IMR-90 (cell line): ENCODE data around the gene DCUN1D2. TPM values are rescaled to one million over a fixed set of nuclear protein-coding genes. Genes with fewer than 3 reads are reported as not detected.

Experiments used
- ATAC-seq: fragments of 200-7000 bp; cut with Tn5 transposase; 2 replicates; pipeline ENCODE4 v1.9.1; 2020; ENCODE audit warnings: low read depth, mild to moderate bottlenecking, moderate library complexity
- BruUV-seq: library from RNA; stranded (reverse); fragments of 400-500 nt; replicated peaks from 2 replicates; lab custom pipeline; 2021; lab: Mats Ljungman, UMichigan
- CTCF ChIA-PET: fragments of 300-600 bp; formaldehyde crosslinking; extraction: SDS; loops from one replicate; lab custom pipeline; 2021; ENCODE audit warnings: antibody characterized with exemption; lab: Yijun Ruan, JAX
- POLR2A ChIA-PET: fragments of 300-600 bp; sonication (Branson Sonifier 250); formaldehyde crosslinking; loops from one replicate; lab custom pipeline; 2022; ENCODE audit warnings: antibody characterized with exemption; ENCODE audit not compliant: unreplicated experiment; lab: Charles Lee
- DNase-seq: peaks from one replicate; pipeline ENCODE4 v3.0.0; 2013
- H2AFZ ChIP-seq: replicated peaks from 2 replicates; pipeline ENCODE3; 2013; ENCODE audit warnings: low read length, mild to moderate bottlenecking; ENCODE audit not compliant: poor library complexity
- H2AK5ac ChIP-seq: 2 replicates; pipeline ENCODE4 v1.6.1; 2013; ENCODE audit warnings: low read depth, low read length, inconsistent platforms
- H2AK9ac ChIP-seq: replicated peaks from 2 replicates; pipeline ENCODE3; 2013; ENCODE audit warnings: mild to moderate bottlenecking, low read depth, low read length, moderate library complexity; ENCODE audit not compliant: poor library complexity
- H2BK120ac ChIP-seq: 2 replicates; pipeline ENCODE4 v1.6.1; 2013; ENCODE audit warnings: low read depth, low read length, inconsistent platforms
- H2BK15ac ChIP-seq: 3 replicates; pipeline ENCODE4 v1.6.1; 2013; ENCODE audit warnings: low read depth, low read length, inconsistent platforms
- H2BK20ac ChIP-seq: 2 replicates; pipeline ENCODE4 v1.6.1; 2013; ENCODE audit warnings: low read depth, mild to moderate bottlenecking, inconsistent platforms, low read length, moderate library complexity
- H2BK5ac ChIP-seq: 2 replicates; pipeline ENCODE4 v1.6.1; 2013; ENCODE audit warnings: mild to moderate bottlenecking, low read depth, low read length, inconsistent platforms; ENCODE audit not compliant: poor library complexity, severe bottlenecking
- H3K14ac ChIP-seq: replicated peaks from 2 replicates; pipeline ENCODE4 v1.6.1; 2013; ENCODE audit warnings: low read depth, low read length, inconsistent platforms
- H3K18ac ChIP-seq: 2 replicates; pipeline ENCODE4 v1.6.1; 2013; ENCODE audit warnings: low read depth, low read length, control low read depth
- H3K23ac ChIP-seq: 2 replicates; pipeline ENCODE4 v1.6.1; 2013; ENCODE audit warnings: low read depth, low read length, inconsistent platforms
- H3K27ac ChIP-seq: 2 replicates; pipeline ENCODE4 v1.5.1; 2013; ENCODE audit warnings: mild to moderate bottlenecking, control low read depth, low read length; ENCODE audit not compliant: insufficient read depth
- H3K27me3 ChIP-seq: 2 replicates; pipeline ENCODE4 v1.6.1; 2013; ENCODE audit warnings: low read length; ENCODE audit not compliant: control insufficient read depth, insufficient read depth
- H3K36me3 ChIP-seq: 2 replicates; pipeline ENCODE4 v1.6.1; 2013; ENCODE audit warnings: low read length, mixed read lengths; ENCODE audit not compliant: control insufficient read depth, insufficient read depth
- H3K4ac ChIP-seq: 2 replicates; pipeline ENCODE4 v1.6.1; 2013; ENCODE audit warnings: low read depth, low read length, inconsistent platforms
- H3K4me1 ChIP-seq: 2 replicates; pipeline ENCODE4 v1.6.1; 2013; ENCODE audit warnings: low read length, mixed read lengths; ENCODE audit not compliant: control insufficient read depth, insufficient read depth
- H3K4me2 ChIP-seq: 2 replicates; pipeline ENCODE4 v1.6.1; 2013; ENCODE audit warnings: low read depth, mild to moderate bottlenecking, control low read depth, low read length, moderate library complexity
- H3K4me3 ChIP-seq: 2 replicates; pipeline ENCODE4 v1.5.1; 2013; ENCODE audit warnings: low read depth, mild to moderate bottlenecking, control low read depth, low read length, moderate library complexity; ENCODE audit not compliant: insufficient read depth
- H3K56ac ChIP-seq: 2 replicates; pipeline ENCODE4 v1.6.1; 2013; ENCODE audit warnings: low read length, inconsistent platforms; ENCODE audit not compliant: insufficient read depth; ENCODE audit errors: extremely low read depth
- H3K79me1 ChIP-seq, 2 experiments: 2 replicates each; pipeline ENCODE4 v1.6.1; 2013; ENCODE audit warnings: low read length in 2 of 2, inconsistent platforms in 1 of 2, low read depth in 1 of 2
- H3K9ac ChIP-seq: 2 replicates; pipeline ENCODE4 v1.6.1; 2013; ENCODE audit warnings: low read depth, low read length, control low read depth
- H3K9me1 ChIP-seq: 2 replicates; pipeline ENCODE4 v1.6.1; 2013; ENCODE audit warnings: low read length, inconsistent platforms; ENCODE audit not compliant: insufficient read depth
- H3K9me3 ChIP-seq: 2 replicates; pipeline ENCODE4 v1.6.1; 2013; ENCODE audit warnings: low read length; ENCODE audit not compliant: control insufficient read depth, insufficient read depth
- H4K20me1 ChIP-seq: 2 replicates; pipeline ENCODE4 v1.6.1; 2013; ENCODE audit warnings: low read length, inconsistent platforms; ENCODE audit not compliant: insufficient read depth
- H4K5ac ChIP-seq: 2 replicates; pipeline ENCODE4 v1.6.1; 2013; ENCODE audit warnings: mild to moderate bottlenecking, low read depth, low read length, control low read depth
- H4K8ac ChIP-seq, 2 experiments: 2 replicates each; pipeline ENCODE4 v1.6.1; 2013; ENCODE audit warnings: low read depth in 2 of 2, low read length in 2 of 2, control low read depth in 1 of 2, inconsistent platforms in 1 of 2
- H4K91ac ChIP-seq: 2 replicates; pipeline ENCODE4 v1.6.1; 2013; ENCODE audit warnings: low read depth, low read length, inconsistent platforms; ENCODE audit not compliant: insufficient read depth
- CEBPB ChIP-seq: IDR thresholded peaks from 2 replicates; pipeline ENCODE4 v1.6.1; 2012; ENCODE audit warnings: low read depth, low read length, improper control_type of control experiment
- WGBS, 2 experiments: methylation state at CpG; one replicate each; pipeline versions ENCODE4 v1.1.5 to v1.1.7; 2013; ENCODE audit warnings: missing lambda C conversion rate in 2 of 2; ENCODE audit not compliant: insufficient read length in 1 of 2; ENCODE audit errors: extremely low coverage in 2 of 2; 5-methylcytosine and 5-hydroxymethylcytosine counted together
- dilution Hi-C: fragments of 300-500 bp; cut with HindIII; formaldehyde crosslinking; loops from one replicate; pipeline ENCODE4 v1.14.3; 2018; ENCODE audit warnings: low sequenced_read_pairs; ENCODE audit not compliant: unreplicated experiment
- in situ Hi-C: fragments of 300-500 bp; cut with MboI; formaldehyde crosslinking; loops from 3 replicates; pipeline ENCODE4 v1.14.3; 2019; ENCODE audit warnings: low sequenced_read_pairs, inconsistent platforms, mixed read lengths
- intact Hi-C: fragments of 100-400 bp; cut with micrococcal nuclease; formaldehyde crosslinking; loops from 2 replicates; pipeline ENCODE4 v1.10.0; 2022
- polyA plus RNA-seq, 3 experiments: library from polyadenylated mRNA; depleted of rRNA; stranded (reverse); fragments of >200 nt; gene quantifications; 2 replicates each; pipeline ENCODE4 v1.2.3, GENCODE V29; 2012; ENCODE audit warnings: low replicate concordance in 1 of 3
- total RNA-seq: library from RNA; depleted of rRNA; stranded (reverse); fragments of >200 nt; gene quantifications from 2 replicates; pipeline ENCODE4 v1.2.3, GENCODE V29; 2012
- TF ChIP-seq, protein P1 (sequence below): fragments of 150-350 bp; IDR thresholded peaks from 2 replicates; pipeline ENCODE4 v1.6.1; 2016; ENCODE audit warnings: low read depth, mild to moderate bottlenecking, low read length, moderate library complexity, borderline replicate concordance

DCUN1D2 gene
- total and polyA plus RNA-seq, 2 of the 4 experiments (the other 2 are of a cell fraction), result 8.1 to 11.5 TPM

DNA sequence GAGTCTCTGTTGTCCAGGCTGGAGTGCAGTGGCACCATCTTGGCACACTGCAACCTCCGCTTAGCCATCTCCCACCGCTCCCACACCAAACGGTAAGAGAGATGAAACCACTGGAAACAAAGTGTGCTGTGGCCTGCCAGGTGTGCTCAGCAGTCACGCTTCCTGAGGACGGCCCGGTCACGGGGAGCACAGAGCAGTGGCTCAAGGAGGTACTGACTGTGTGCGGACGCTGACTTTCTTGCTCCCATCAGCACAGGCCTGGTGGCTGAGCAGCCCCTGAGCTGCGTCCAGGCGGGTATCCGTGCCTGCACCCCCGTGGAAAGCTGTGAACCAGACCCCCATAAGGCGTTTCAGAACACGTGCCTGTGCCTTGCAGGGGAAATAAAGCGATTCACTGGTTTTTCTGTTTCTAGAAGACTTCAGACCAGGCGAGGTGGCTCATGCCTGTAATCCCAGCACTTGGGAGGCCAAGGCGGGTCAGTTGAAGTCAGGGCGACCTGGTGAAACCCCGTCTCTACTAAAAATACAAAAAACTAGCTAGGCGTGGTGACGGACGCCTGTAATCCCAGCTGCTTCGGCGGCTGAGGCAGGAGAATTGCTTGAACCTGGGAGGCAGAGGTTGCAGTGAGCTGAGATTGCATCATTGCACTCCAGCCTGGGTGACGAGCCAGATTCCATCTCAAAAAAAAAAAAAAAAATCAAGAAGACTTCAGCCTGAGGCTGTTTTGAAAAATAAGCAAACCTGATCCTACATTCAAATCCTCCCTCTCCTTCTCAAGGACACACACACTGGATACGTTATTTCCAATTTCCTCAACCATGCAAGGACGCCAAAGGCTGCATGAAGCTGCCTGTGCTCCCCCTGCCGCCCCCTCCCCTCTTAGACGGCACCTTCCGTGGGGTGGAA lies 62.7 kb downstream of the DCUN1D2 start:
- no peak overlapping the region for H3K18ac ChIP-seq
- 91% methylated on average over 17 of the region's 31 CpGs; no CpG with 5 or more reads in 1 of the 2 experiments for WGBS, 2 experiments

More for the DNA sequence above, 62.7 kb downstream of the DCUN1D2 start:
- no peak overlapping the region for H4K5ac ChIP-seq
- ATAC-seq (peak; percentile 63), DNase-seq (peak; percentile 45)
- ChIA-PET CTCF (interaction anchor here (0.6 kb wide), 1 partner anchor 72 kb away, joined by 5 read pairs; no protein-coding TSS in a partner anchor), POLR2A (no interaction called here)
- H3K14ac ChIP-seq, result no peak overlapping the region; the same call in 1 of the 2 replicates
- BruUV-seq, result no TSS peak
- no peak overlapping the region for H3K4me2 ChIP-seq
- H3K4ac ChIP-seq, result peak overlapping the region; percentile 15
- no peaks in the 10 kb centered on the region for H3K36me3 ChIP-seq
- peak overlapping the region; percentile 74 for H2AK9ac ChIP-seq
- H3K9me1 ChIP-seq, result no peaks in the 10 kb centered on the region
- TF ChIP-seq CEBPB, result peak; percentile 85
- TF ChIP-seq, protein P1, sequence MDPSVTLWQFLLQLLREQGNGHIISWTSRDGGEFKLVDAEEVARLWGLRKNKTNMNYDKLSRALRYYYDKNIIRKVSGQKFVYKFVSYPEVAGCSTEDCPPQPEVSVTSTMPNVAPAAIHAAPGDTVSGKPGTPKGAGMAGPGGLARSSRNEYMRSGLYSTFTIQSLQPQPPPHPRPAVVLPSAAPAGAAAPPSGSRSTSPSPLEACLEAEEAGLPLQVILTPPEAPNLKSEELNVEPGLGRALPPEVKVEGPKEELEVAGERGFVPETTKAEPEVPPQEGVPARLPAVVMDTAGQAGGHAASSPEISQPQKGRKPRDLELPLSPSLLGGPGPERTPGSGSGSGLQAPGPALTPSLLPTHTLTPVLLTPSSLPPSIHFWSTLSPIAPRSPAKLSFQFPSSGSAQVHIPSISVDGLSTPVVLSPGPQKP, result no peak
- no peaks in the 10 kb centered on the region for H3K79me1 ChIP-seq
- H3K56ac ChIP-seq, result no peak overlapping the region
- no peak overlapping the region for H3K27ac ChIP-seq
- no peak overlapping the region for H2BK5ac ChIP-seq
- dilution Hi-C loops, result no loop called here
- H3K27me3 ChIP-seq, result no peaks in the 10 kb centered on the region
- H3K23ac ChIP-seq, result no peak overlapping the region
- H3K9ac ChIP-seq, result no peak overlapping the region
- peak overlapping the region; percentile 83 for H2BK20ac ChIP-seq
- intact Hi-C loops, result no loop called here
- no peaks in the 10 kb centered on the region for H3K9me3 ChIP-seq
- peak overlapping the region; percentile 5 for H2AFZ ChIP-seq
- H4K8ac ChIP-seq, result no peak overlapping the region; a peak in 1 of 4 replicates
- H3K4me3 ChIP-seq, result no peak overlapping the region
- H2AK5ac ChIP-seq, result peak overlapping the region; percentile 78; the same call in 1 of the 2 replicates
- H4K20me1 ChIP-seq, result no peaks in the 10 kb centered on the region
- peaks cover 6% of the 10 kb centered on the region; the same call in 1 of the 2 replicates for H3K4me1 ChIP-seq
- H2BK15ac ChIP-seq, result no peak overlapping the region
- peak overlapping the region; percentile 74 for H2BK120ac ChIP-seq
- in situ Hi-C loops, result no loop called here
- H4K91ac ChIP-seq, result peak overlapping the region; percentile 55
